GM12878 (cell line): ENCODE results near the gene FAM177B.

Experiments used
- CHD4 ChIP-seq: fragments of 200-600 bp; sonication (generic); IDR thresholded peaks from 2 replicates; pipeline ENCODE4 v1.6.1; 2016; ENCODE audit warnings: mild to moderate bottlenecking
- CTCF ChIP-seq, 3 experiments: IDR thresholded peaks in 2 of 3; conservative IDR thresholded peaks in 1 of 3; 2 replicates each; pipeline ENCODE4 v1.5.1; 2011; ENCODE audit warnings: low read depth in 3 of 3, low read length in 3 of 3, mild to moderate bottlenecking in 3 of 3, control low read depth in 2 of 3, moderate library complexity in 2 of 3, inconsistent platforms in 1 of 3, mixed read lengths in 1 of 3; ENCODE audit not compliant: control insufficient read depth in 2 of 3, insufficient read depth in 1 of 3; ENCODE audit errors: extremely low read depth in 1 of 3
- ESRRA ChIP-seq: IDR thresholded peaks from 2 replicates; pipeline ENCODE4 v1.6.1; 2012; ENCODE audit warnings: mild to moderate bottlenecking, low read length, improper control_type of control experiment
- EZH2 ChIP-seq: IDR thresholded peaks from 2 replicates; pipeline ENCODE4 v1.6.1; 2012; ENCODE audit warnings: low read depth, mild to moderate bottlenecking, control low read depth, inconsistent platforms, low read length, borderline replicate concordance; ENCODE audit not compliant: control insufficient read depth
- HDAC2 ChIP-seq: fragments of 200-600 bp; sonication (generic); IDR thresholded peaks from 2 replicates; pipeline ENCODE4 v1.6.1; 2017
- HDAC6 ChIP-seq: fragments of 200-600 bp; sonication (generic); IDR thresholded peaks from one replicate; pipeline ENCODE4 v1.8.0; 2017; ENCODE audit warnings: antibody characterized with exemption; ENCODE audit not compliant: unreplicated experiment
- MXI1 ChIP-seq: fragments of 150-350 bp; IDR thresholded peaks from 2 replicates; pipeline ENCODE4 v1.6.1; 2011; ENCODE audit warnings: low read depth, mild to moderate bottlenecking, inconsistent platforms, low read length, improper control_type of control experiment
- NR2C2 ChIP-seq: IDR thresholded peaks from 2 replicates; pipeline ENCODE4 v1.6.1; 2011; ENCODE audit warnings: borderline replicate concordance, low read depth; ENCODE audit not compliant: control insufficient read depth, insufficient read length
- NRF1 ChIP-seq: conservative IDR thresholded peaks from 2 replicates; pipeline ENCODE4 v1.6.1; 2011; ENCODE audit warnings: mild to moderate bottlenecking, low read depth, low read length, improper control_type of control experiment
- POLR2A ChIP-seq: IDR thresholded peaks from 2 replicates; pipeline ENCODE4 v1.6.1; 2011; ENCODE audit warnings: low read depth, mild to moderate bottlenecking, low read length
- POLR2AphosphoS5 ChIP-seq: IDR thresholded peaks from 2 replicates; pipeline ENCODE4 v1.6.1; 2011; ENCODE audit warnings: mild to moderate bottlenecking, low read length, inconsistent platforms
- TCF12 ChIP-seq: IDR thresholded peaks from 2 replicates; pipeline ENCODE4 v1.6.1; 2011; ENCODE audit warnings: low read depth, mild to moderate bottlenecking, low read length
- USF1 ChIP-seq: IDR thresholded peaks from 2 replicates; pipeline ENCODE4 v1.6.1; 2011; ENCODE audit warnings: borderline replicate concordance, low read depth, mild to moderate bottlenecking, moderate library complexity, mixed read lengths, low read length; ENCODE audit not compliant: insufficient read depth; ENCODE audit errors: extremely low read length
- ZNF274 ChIP-seq: IDR thresholded peaks from one replicate; pipeline ENCODE4 v1.8.0; 2011; ENCODE audit not compliant: insufficient read length, insufficient read depth

GRCh38 chr1:222790115-222790514 lies 53.1 kb downstream of the FAM177B start:
- TF ChIP-seq HDAC6 (no peak), TCF12 (no peak), CHD4 (no peak), MXI1 (no peak), CTCF (IDR thresholded peaks at IDR 0.05 in 2 of 3, conservative IDR thresholded peaks at IDR 0.05 in 1 of 3; ENCODE audit: control insufficient read depth in 2 of 3, extremely low read depth in 1 of 3, insufficient read depth in 1 of 3, low read depth in 3 of 3, low read length in 3 of 3) (no peak), ZNF274 (no peak), POLR2AphosphoS5 (no peak), EZH2 (no peak), POLR2A (no peak), USF1 (no peak), ESRRA (no peak), NR2C2 (no peak), NRF1 (no peak), HDAC2 (no peak)
